Measurements from ENCODE around the gene ZBTB40. TPM values are rescaled to one million over a fixed set of nuclear protein-coding genes. Genes with fewer than 3 reads are reported as not detected.
A peak's percentile ranks its signal among the peaks of the same experiment; 100 is the strongest.

ZBTB40 gene
- total and polyA plus RNA-seq, 5 experiments from 2014 or later: 1.4 to 67.2 (median 4.8) TPM

DNA sequence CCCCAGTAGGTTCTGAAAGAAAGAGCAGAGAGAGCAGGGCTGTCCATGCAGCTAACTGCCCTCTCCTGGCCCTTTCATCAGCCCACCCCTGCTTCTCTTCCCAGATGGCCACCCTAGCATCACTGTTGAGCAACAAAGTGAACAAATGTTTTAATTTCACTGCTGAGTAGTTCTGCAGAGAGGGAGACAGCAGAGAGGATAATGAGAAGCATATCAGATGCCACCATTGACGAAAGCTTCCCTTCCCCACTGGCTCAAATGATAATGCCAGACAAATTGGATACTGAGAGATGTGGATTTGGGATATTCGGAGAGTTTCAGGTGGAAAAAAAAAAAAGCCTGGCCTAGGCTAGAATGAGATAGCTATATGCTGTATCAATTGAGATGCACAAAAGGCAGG, 46.8 kb downstream of the ZBTB40 start:
- POLR2A ChIA-PET: interaction anchor here (0.7 kb wide), 1 partner anchor 477 kb away, joined by 3 read pairs; no protein-coding TSS in a partner anchor
- DNase-seq (no peak), ATAC-seq (no peak)
- Mint-ChIP-seq H3K4me1 (peaks cover 2 to 11% (median 6%) of the 10 kb centered on the region in 4 donors), H3K4me3 (no peak overlapping the region), H3K9me3 (no peaks in the 10 kb centered on the region), H3K27me3 (no peaks in the 10 kb centered on the region), H3K36me3 (peaks cover 3 to 78% (median 23%) of the 10 kb centered on the region in 3 donors), H3K27ac (peak overlapping the region in 1 of 10 donors; percentile 34)

DNA sequence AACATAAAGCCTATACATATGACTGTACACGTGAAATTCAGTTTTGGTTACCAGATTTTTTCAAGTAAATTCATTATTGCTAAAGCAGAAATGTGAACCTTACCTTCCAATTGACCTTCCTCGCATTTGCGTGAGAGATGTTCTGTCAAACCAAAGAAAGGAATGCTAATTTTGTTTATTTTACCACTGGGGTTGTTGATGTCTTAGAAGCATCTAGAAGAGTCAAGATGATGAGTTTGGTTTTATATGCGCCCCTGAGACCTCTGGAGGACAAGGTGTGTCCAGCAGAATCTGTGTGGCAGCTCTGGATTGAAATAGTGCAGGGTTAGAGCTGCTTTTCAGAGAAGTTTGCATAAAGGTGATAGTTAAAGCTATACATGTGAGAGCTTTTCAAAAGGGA, 48.4 kb downstream of the ZBTB40 start:
- no peaks in the 10 kb centered on the region for H3K9me3 Mint-ChIP-seq
- H3K27ac Mint-ChIP-seq: peak overlapping the region in 3 of 10 donors; percentile 0 to 68 (median 16)
- peaks cover 0 to 8% (median 3%) of the 10 kb centered on the region in 4 donors for H3K4me1 Mint-ChIP-seq
- no peak overlapping the region for H3K4me3 Mint-ChIP-seq
- no peaks in the 10 kb centered on the region for H3K27me3 Mint-ChIP-seq
- POLR2A ChIA-PET: no interaction called here
- DNase-seq: no peak
- ATAC-seq: no peak
- peaks cover 0 to 70% (median 17%) of the 10 kb centered on the region in 3 donors for H3K36me3 Mint-ChIP-seq

DNA sequence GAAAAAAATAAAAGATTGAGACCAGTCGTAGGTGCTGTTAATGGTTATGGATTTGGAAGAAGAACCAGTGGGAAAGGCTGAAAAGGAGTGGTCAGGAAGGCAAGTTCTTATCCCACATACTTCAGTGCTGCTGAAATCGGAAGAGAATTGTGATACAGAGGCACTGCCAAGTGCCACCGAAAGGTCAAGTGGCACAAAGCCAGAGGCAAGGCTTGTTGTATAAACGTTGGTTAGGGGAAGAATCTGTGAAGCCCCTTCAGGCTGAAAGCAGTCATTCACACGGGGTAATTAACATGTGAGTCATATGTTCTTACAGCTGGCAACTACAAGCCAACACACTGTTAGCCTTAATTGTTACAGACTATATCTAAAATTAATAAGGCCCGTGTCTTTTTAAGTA, 48.8 kb downstream of the ZBTB40 start:
- no peaks in the 10 kb centered on the region for H3K27me3 Mint-ChIP-seq

GRCh38 chr1:22502202-22502601, 50.6 kb downstream of the ZBTB40 start:
- H3K27me3 Mint-ChIP-seq: no peaks in the 10 kb centered on the region
- DNase-seq (no peak), ATAC-seq (no peak)
- no peaks in the 10 kb centered on the region for H3K9me3 Mint-ChIP-seq
- peaks cover 9 to 70% (median 14%) of the 10 kb centered on the region in 3 donors for H3K36me3 Mint-ChIP-seq
- H3K4me1 Mint-ChIP-seq: peaks cover 0 to 6% (median 3%) of the 10 kb centered on the region in 4 donors
- H3K4me3 Mint-ChIP-seq: no peak overlapping the region
- no peak overlapping the region for H3K27ac Mint-ChIP-seq
- POLR2A ChIA-PET: no interaction called here

More for the DNA sequence above, 48.8 kb downstream of the ZBTB40 start:
- no peaks in the 10 kb centered on the region for H3K9me3 Mint-ChIP-seq
- ATAC-seq (no peak), DNase-seq (no peak)
- H3K4me1 Mint-ChIP-seq: peaks cover 0 to 8% (median 3%) of the 10 kb centered on the region in 4 donors
- POLR2A ChIA-PET: no interaction called here
- no peak overlapping the region for H3K4me3 Mint-ChIP-seq
- peaks cover 0 to 70% (median 17%) of the 10 kb centered on the region in 3 donors for H3K36me3 Mint-ChIP-seq
- H3K27ac Mint-ChIP-seq: peak overlapping the region in 2 of 10 donors; percentile 0 to 68

GRCh38 chr1:22503721-22504410, 52.2 kb downstream of the ZBTB40 start:
- no peaks in the 10 kb centered on the region for H3K27me3 Mint-ChIP-seq
- peaks cover 0 to 6% (median under 1%) of the 10 kb centered on the region in 4 donors for H3K4me1 Mint-ChIP-seq
- DNase-seq (no peak), ATAC-seq (no peak)
- POLR2A ChIA-PET: no interaction called here
- H3K36me3 Mint-ChIP-seq: peaks cover 9 to 77% (median 29%) of the 10 kb centered on the region in 3 donors
- no peaks in the 10 kb centered on the region for H3K9me3 Mint-ChIP-seq
- H3K27ac Mint-ChIP-seq: no peak overlapping the region
- H3K4me3 Mint-ChIP-seq: no peak overlapping the region

DNA sequence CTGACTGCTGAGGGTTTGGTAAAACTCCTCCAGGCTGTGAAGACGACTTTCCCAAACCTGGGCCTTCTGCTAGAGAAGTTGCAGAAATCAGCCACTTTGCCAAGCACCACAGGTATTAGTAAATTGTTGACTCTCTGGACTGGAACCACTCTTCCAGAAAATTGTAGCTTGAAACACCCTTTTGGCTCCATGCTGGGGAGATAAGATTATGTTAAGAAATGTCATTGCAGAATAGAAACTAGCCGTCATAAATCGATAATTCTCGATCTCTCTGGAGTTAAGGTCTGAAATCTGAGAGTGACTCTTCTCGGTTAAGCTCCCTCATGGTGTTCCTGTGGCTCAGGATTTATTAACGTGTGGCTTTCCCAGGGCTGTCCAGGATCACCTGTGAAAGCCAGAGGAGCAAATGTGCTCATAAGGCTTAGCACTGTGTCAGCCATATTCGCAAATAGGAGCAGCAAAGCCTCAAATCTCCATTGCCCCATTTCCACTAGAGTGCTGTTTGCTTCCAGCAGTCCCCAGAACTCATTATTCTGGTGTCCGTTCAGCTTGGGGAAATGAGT, 54.6 kb downstream of the ZBTB40 start:
- POLR2A ChIA-PET: no interaction called here
- H3K4me1 Mint-ChIP-seq: peaks cover 0 to 2% (median 0%) of the 10 kb centered on the region in 4 donors
- peak overlapping the region in 1 of 10 donors; percentile 39 for H3K27ac Mint-ChIP-seq
- no peaks in the 10 kb centered on the region for H3K27me3 Mint-ChIP-seq
- H3K4me3 Mint-ChIP-seq: no peak overlapping the region
- ATAC-seq (no peak), DNase-seq (no peak)
- H3K9me3 Mint-ChIP-seq: no peaks in the 10 kb centered on the region
- peaks cover 9 to 88% (median 44%) of the 10 kb centered on the region in 3 donors for H3K36me3 Mint-ChIP-seq

GRCh38 chr1:22507587-22507986, 55.9 kb downstream of the ZBTB40 start:
- H3K36me3 Mint-ChIP-seq: peaks cover 9 to 88% (median 47%) of the 10 kb centered on the region in 3 donors
- POLR2A ChIA-PET: interaction anchor here (0.5 kb wide), 1 partner anchor 485 kb away, joined by 4 read pairs; no protein-coding TSS in a partner anchor
- H3K4me3 Mint-ChIP-seq: no peak overlapping the region
- H3K27ac Mint-ChIP-seq: no peak overlapping the region
- H3K9me3 Mint-ChIP-seq: no peaks in the 10 kb centered on the region
- DNase-seq: no peak
- no peaks in the 10 kb centered on the region for H3K27me3 Mint-ChIP-seq
- H3K4me1 Mint-ChIP-seq: no peaks in the 10 kb centered on the region
- no peak for ATAC-seq

DNA sequence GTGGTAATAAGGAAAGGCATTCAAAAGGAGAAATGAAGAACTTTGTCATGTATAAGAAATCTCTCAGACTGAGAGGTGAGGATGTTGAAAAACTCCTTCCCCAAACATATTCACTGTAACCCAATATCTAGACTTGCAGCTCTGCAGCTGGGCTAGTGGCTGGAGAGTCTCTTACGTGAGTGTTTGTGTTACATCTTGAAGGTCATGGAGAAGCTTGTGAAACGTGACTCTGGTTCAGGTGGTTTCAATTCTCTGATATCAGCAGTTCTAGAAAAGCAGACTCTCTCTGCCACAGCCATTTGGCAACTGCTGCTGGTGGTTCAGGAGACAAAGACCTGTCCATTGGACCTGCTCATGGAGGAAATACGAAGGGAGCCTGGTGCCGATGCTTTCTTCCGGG, 56.7 kb downstream of the ZBTB40 start:
- H3K36me3 Mint-ChIP-seq: peaks cover 9 to 88% (median 49%) of the 10 kb centered on the region in 3 donors
- no peaks in the 10 kb centered on the region for H3K27me3 Mint-ChIP-seq
- no peak overlapping the region for H3K4me3 Mint-ChIP-seq
- no peaks in the 10 kb centered on the region for H3K4me1 Mint-ChIP-seq
- DNase-seq (no peak), ATAC-seq (no peak)
- no peak overlapping the region for H3K27ac Mint-ChIP-seq
- no peaks in the 10 kb centered on the region for H3K9me3 Mint-ChIP-seq
- POLR2A ChIA-PET: interaction anchor here (0.5 kb wide), 1 partner anchor 486 kb away, joined by 4 read pairs; no protein-coding TSS in a partner anchor

GRCh38 chr1:22508991-22509390, 57.3 kb downstream of the ZBTB40 start:
- H3K4me1 Mint-ChIP-seq: no peaks in the 10 kb centered on the region
- H3K36me3 Mint-ChIP-seq: peaks cover 9 to 89% (median 49%) of the 10 kb centered on the region in 3 donors
- DNase-seq: no peak
- POLR2A ChIA-PET: no interaction called here
- no peaks in the 10 kb centered on the region for H3K9me3 Mint-ChIP-seq
- H3K27me3 Mint-ChIP-seq: no peaks in the 10 kb centered on the region
- H3K4me3 Mint-ChIP-seq: no peak overlapping the region
- H3K27ac Mint-ChIP-seq: no peak overlapping the region
- ATAC-seq: no peak

GRCh38 chr1:22509815-22510214, 58.2 kb downstream of the ZBTB40 start:
- no peak for DNase-seq
- ATAC-seq: no peak
- H3K36me3 Mint-ChIP-seq: peaks cover 14 to 94% (median 53%) of the 10 kb centered on the region in 3 donors
- H3K4me1 Mint-ChIP-seq: no peaks in the 10 kb centered on the region
- H3K9me3 Mint-ChIP-seq: no peaks in the 10 kb centered on the region
- H3K4me3 Mint-ChIP-seq: no peak overlapping the region
- POLR2A ChIA-PET: no interaction called here
- no peaks in the 10 kb centered on the region for H3K27me3 Mint-ChIP-seq
- no peak overlapping the region for H3K27ac Mint-ChIP-seq

- H3K4me1 Mint-ChIP-seq: no peaks in the 10 kb centered on the region
- no peak overlapping the region for H3K4me3 Mint-ChIP-seq
- peaks cover 19 to 98% (median 48%) of the 10 kb centered on the region in 3 donors for H3K36me3 Mint-ChIP-seq
These were observed 61.2 kb downstream of the ZBTB40 start for GRCh38 chr1:22512873-22513272.

DNA sequence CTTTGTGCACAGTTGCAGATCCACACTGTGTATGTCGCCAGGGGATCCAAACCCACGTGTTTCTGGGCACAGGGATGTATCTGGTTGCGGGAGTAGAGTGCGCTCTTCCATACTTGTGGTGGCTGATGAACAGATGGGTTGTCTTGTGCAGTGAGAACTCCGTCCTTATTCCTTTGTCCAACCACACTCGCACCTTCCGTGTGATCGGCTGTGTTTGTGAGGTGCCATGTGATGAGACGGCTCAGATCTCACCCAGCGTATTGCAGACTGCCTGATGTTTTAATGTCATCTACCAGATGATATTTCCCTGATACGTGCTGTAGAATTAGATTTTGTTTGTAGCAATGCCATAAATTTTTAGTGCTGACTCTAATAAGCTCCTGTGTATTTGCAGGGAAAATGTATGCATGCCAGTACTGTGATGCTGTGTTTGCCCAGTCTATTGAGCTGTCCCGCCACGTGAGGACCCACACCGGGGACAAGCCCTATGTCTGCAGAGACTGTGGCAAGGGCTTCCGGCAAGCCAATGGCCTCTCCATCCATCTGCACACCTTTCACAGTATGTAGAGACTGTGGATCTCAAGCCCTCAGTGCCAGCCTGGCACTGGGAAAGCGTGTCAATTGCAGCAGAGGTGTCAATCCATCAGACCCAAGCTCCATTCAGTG, 65.4 kb downstream of the ZBTB40 start:
- no peak for DNase-seq
- no peak for ATAC-seq
- POLR2A ChIA-PET: no interaction called here
- no peaks in the 10 kb centered on the region for H3K27me3 Mint-ChIP-seq
- H3K4me1 Mint-ChIP-seq: no peaks in the 10 kb centered on the region
- H3K27ac Mint-ChIP-seq: no peak overlapping the region
- no peak overlapping the region for H3K4me3 Mint-ChIP-seq
- no peaks in the 10 kb centered on the region for H3K9me3 Mint-ChIP-seq
- H3K36me3 Mint-ChIP-seq: peaks cover 26 to 98% (median 43%) of the 10 kb centered on the region in 3 donors

More at GRCh38 chr1:22512873-22513272, 61.2 kb downstream of the ZBTB40 start:
- ATAC-seq: no peak
- POLR2A ChIA-PET: no interaction called here
- no peak for DNase-seq
- H3K9me3 Mint-ChIP-seq: no peaks in the 10 kb centered on the region
- H3K27ac Mint-ChIP-seq: no peak overlapping the region
- no peaks in the 10 kb centered on the region for H3K27me3 Mint-ChIP-seq

GRCh38 chr1:22517956-22518355, 66.3 kb downstream of the ZBTB40 start:
- no peaks in the 10 kb centered on the region for H3K4me1 Mint-ChIP-seq
- H3K4me3 Mint-ChIP-seq: peak overlapping the region in 1 of 10 donors; percentile 70
- no peaks in the 10 kb centered on the region for H3K9me3 Mint-ChIP-seq
- peaks cover 26 to 97% (median 39%) of the 10 kb centered on the region in 3 donors for H3K36me3 Mint-ChIP-seq
- DNase-seq: no peak
- ATAC-seq: no peak
- no peaks in the 10 kb centered on the region for H3K27me3 Mint-ChIP-seq
- POLR2A ChIA-PET: no interaction called here
- H3K27ac Mint-ChIP-seq: no peak overlapping the region
